NCI-H526 (cell line): ENCODE data around the gene MRPS14.

ENCODE experiments used
- DNase-seq, 2 experiments: peaks; one replicate each; lab custom pipeline; 2025; lab: John Stamatoyannopoulos, UW

The MRPS14 gene

GRCh38 chr1:174984952-174985351 is 38.3 kb downstream of the MRPS14 start:
- DNase-seq: no peak

- DNase-seq: peak; percentile 37 to 79
These were observed 40.1 kb downstream of the MRPS14 start for GRCh38 chr1:174982971-174983689.

GRCh38 chr1:174976436-174977108 is 46.7 kb downstream of the MRPS14 start:
- DNase-seq: no peak

GRCh38 chr1:174975764-174976163 is 47.5 kb downstream of the MRPS14 start:
- DNase-seq: no peak

- DNase-seq: no peak
These were observed 48.5 kb downstream of the MRPS14 start for GRCh38 chr1:174974711-174975119.

GRCh38 chr1:174971902-174972301 is 51.3 kb downstream of the MRPS14 start:
- DNase-seq: no peak

- DNase-seq: no peak
These were observed 51.8 kb downstream of the MRPS14 start for GRCh38 chr1:174971466-174971865.

GRCh38 chr1:174969977-174970376 is 53.2 kb downstream of the MRPS14 start:
- no peak for DNase-seq

GRCh38 chr1:174968750-174969244 is 54.4 kb downstream of the MRPS14 start:
- DNase-seq: no peak

- no peak for DNase-seq
These were observed 55.1 kb downstream of the MRPS14 start for GRCh38 chr1:174967845-174968705.

- DNase-seq: no peak
These were observed 57.1 kb downstream of the MRPS14 start for GRCh38 chr1:174966008-174966572.

GRCh38 chr1:174965362-174966007 is 57.7 kb downstream of the MRPS14 start:
- no peak for DNase-seq

- DNase-seq: no peak
These were observed 58.3 kb downstream of the MRPS14 start for GRCh38 chr1:174964972-174965361.

GRCh38 chr1:174964261-174964971 is 58.8 kb downstream of the MRPS14 start:
- DNase-seq: no peak

- DNase-seq: peak in 1 of 2 experiments; percentile 7
These were observed 59.6 kb downstream of the MRPS14 start for GRCh38 chr1:174963529-174964125.
